SK-N-SH treated with all-trans-retinoic acid at 6 μM for 48 hours (cell line): ENCODE data around the gene RNF224.

Experiments
- ATAC-seq: fragments of 200-7000 bp; cut with Tn5 transposase; 3 replicates; pipeline ENCODE4 v1.9.1; 2020; ENCODE audit warnings: mild to moderate bottlenecking, moderate library complexity
- ARNTL ChIP-seq: fragments of 450-650 bp; formaldehyde crosslinking; IDR thresholded peaks from 2 replicates; pipeline ENCODE4 v1.5.0; 2020; ENCODE audit warnings: low read depth, mild to moderate bottlenecking, moderate library complexity, borderline replicate concordance
- BACH2 ChIP-seq: fragments of 250-450 bp; sonication (Bioruptor Pico); IDR thresholded peaks from 2 replicates; pipeline ENCODE4 v1.9.0; 2021; ENCODE audit warnings: mild to moderate bottlenecking, borderline replicate concordance
- CREB5 ChIP-seq: fragments of 250-450 bp; sonication (Bioruptor Pico); IDR thresholded peaks from 2 replicates; pipeline ENCODE4 v1.5.1; 2020; ENCODE audit warnings: low read depth, mild to moderate bottlenecking, moderate library complexity
- CSDC2 ChIP-seq: fragments of 250-450 bp; sonication (Bioruptor Pico); IDR thresholded peaks from 2 replicates; pipeline ENCODE4 v1.5.0; 2020; ENCODE audit warnings: mild to moderate bottlenecking, moderate library complexity
- CSRNP3 ChIP-seq: fragments of 250-450 bp; sonication (Bioruptor Pico); IDR thresholded peaks from 2 replicates; pipeline ENCODE4 v1.5.1; 2021; ENCODE audit warnings: mild to moderate bottlenecking, moderate library complexity
- ESRRG ChIP-seq: fragments of 250-450 bp; sonication (Bioruptor Pico); IDR thresholded peaks from 2 replicates; pipeline ENCODE4 v1.6.1; 2021; ENCODE audit warnings: mild to moderate bottlenecking
- GLIS3 ChIP-seq: fragments of 250-450 bp; sonication (Bioruptor Pico); IDR thresholded peaks from 2 replicates; pipeline ENCODE4 v1.5.0; 2020; ENCODE audit warnings: mild to moderate bottlenecking, moderate library complexity
- ISL1 ChIP-seq: fragments of 250-450 bp; sonication (Bioruptor Pico); IDR thresholded peaks from 2 replicates; pipeline ENCODE4 v2.1.2; 2022; ENCODE audit warnings: mild to moderate bottlenecking, moderate library complexity
- OSR1 ChIP-seq: fragments of 250-450 bp; sonication (Bioruptor Pico); IDR thresholded peaks from 2 replicates; pipeline ENCODE4 v1.8.0; 2022; ENCODE audit warnings: moderate library complexity, mild to moderate bottlenecking, inconsistent platforms
- POU6F1 ChIP-seq: fragments of 250-450 bp; sonication (Bioruptor Pico); IDR thresholded peaks from 2 replicates; pipeline ENCODE4 v1.8.0; 2021; ENCODE audit warnings: low read depth, mild to moderate bottlenecking, moderate library complexity, borderline replicate concordance
- PPARA ChIP-seq: fragments of 250-450 bp; sonication (Bioruptor Pico); IDR thresholded peaks from 2 replicates; pipeline ENCODE4 v1.5.0; 2020; ENCODE audit warnings: mild to moderate bottlenecking, borderline replicate concordance
- RARB ChIP-seq: fragments of 250-450 bp; sonication (Bioruptor Pico); IDR thresholded peaks from 2 replicates; pipeline ENCODE4 v1.8.0; 2021; ENCODE audit warnings: mild to moderate bottlenecking, moderate library complexity
- TCF4 ChIP-seq: fragments of 250-450 bp; sonication (Bioruptor Pico); IDR thresholded peaks from 2 replicates; pipeline ENCODE4 v1.8.0; 2021; ENCODE audit warnings: mild to moderate bottlenecking, moderate library complexity, borderline replicate concordance
- TOX ChIP-seq: fragments of 250-450 bp; sonication (Bioruptor Pico); IDR thresholded peaks from 2 replicates; pipeline ENCODE4 v1.8.0; 2021; ENCODE audit warnings: mild to moderate bottlenecking, moderate library complexity, borderline replicate concordance
- TSHZ2 ChIP-seq: fragments of 250-450 bp; sonication (Bioruptor Pico); IDR thresholded peaks from 2 replicates; pipeline ENCODE4 v1.5.0; 2020; ENCODE audit warnings: mild to moderate bottlenecking, moderate library complexity
- ZC3H10 ChIP-seq: fragments of 250-450 bp; sonication (Bioruptor Pico); IDR thresholded peaks from 2 replicates; pipeline ENCODE4 v1.5.1; 2021; ENCODE audit warnings: mild to moderate bottlenecking, moderate library complexity
- ZFP3 ChIP-seq: fragments of 250-450 bp; sonication (Bioruptor Pico); IDR thresholded peaks from 2 replicates; pipeline ENCODE4 v1.5.0; 2020; ENCODE audit warnings: mild to moderate bottlenecking, moderate library complexity
- ZFP30 ChIP-seq: fragments of 450-650 bp; formaldehyde crosslinking; IDR thresholded peaks from 2 replicates; pipeline ENCODE4 v1.5.0; 2022; ENCODE audit warnings: mild to moderate bottlenecking, moderate library complexity
- ZNF565 ChIP-seq: fragments of 450-650 bp; formaldehyde crosslinking; conservative IDR thresholded peaks from 2 replicates; pipeline ENCODE4 v1.5.0; 2020; ENCODE audit warnings: low read depth, mild to moderate bottlenecking, moderate library complexity
- ZNF70 ChIP-seq: fragments of 450-650 bp; formaldehyde crosslinking; IDR thresholded peaks from 2 replicates; pipeline ENCODE4 v1.5.0; 2020; ENCODE audit warnings: mild to moderate bottlenecking, moderate library complexity
- TF ChIP-seq, protein P1 (sequence below): fragments of 250-450 bp; sonication (Bioruptor Pico); IDR thresholded peaks from 2 replicates; pipeline ENCODE4 v1.8.0; 2020; ENCODE audit warnings: mild to moderate bottlenecking, moderate library complexity, borderline replicate concordance

RNF224 gene

GRCh38 chr9:137195525-137196220 lies 31.6 kb upstream of the RNF224 start:
- no peak for ATAC-seq
- TF ChIP-seq ZFP3 (CRISPR knock-in tag): no peak
- no peak for TF ChIP-seq ESRRG
- no peak for TF ChIP-seq TSHZ2 (CRISPR knock-in tag)
- TF ChIP-seq RARB: no peak
- no peak for TF ChIP-seq GLIS3 (CRISPR knock-in tag)
- TF ChIP-seq ZNF70 (CRISPR knock-in tag): no peak
- no peak for TF ChIP-seq TCF4 (CRISPR knock-in tag)
- no peak for TF ChIP-seq CREB5
- TF ChIP-seq, protein P1, sequence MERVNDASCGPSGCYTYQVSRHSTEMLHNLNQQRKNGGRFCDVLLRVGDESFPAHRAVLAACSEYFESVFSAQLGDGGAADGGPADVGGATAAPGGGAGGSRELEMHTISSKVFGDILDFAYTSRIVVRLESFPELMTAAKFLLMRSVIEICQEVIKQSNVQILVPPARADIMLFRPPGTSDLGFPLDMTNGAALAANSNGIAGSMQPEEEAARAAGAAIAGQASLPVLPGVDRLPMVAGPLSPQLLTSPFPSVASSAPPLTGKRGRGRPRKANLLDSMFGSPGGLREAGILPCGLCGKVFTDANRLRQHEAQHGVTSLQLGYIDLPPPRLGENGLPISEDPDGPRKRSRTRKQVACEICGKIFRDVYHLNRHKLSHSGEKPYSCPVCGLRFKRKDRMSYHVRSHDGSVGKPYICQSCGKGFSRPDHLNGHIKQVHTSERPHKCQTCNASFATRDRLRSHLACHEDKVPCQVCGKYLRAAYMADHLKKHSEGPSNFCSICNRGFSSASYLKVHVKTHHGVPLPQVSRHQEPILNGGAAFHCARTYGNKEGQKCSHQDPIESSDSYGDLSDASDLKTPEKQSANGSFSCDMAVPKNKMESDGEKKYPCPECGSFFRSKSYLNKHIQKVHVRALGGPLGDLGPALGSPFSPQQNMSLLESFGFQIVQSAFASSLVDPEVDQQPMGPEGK (CRISPR knock-in tag): no peak
- no peak for TF ChIP-seq PPARA (CRISPR knock-in tag)
- no peak for TF ChIP-seq OSR1 (CRISPR knock-in tag)
- no peak for TF ChIP-seq ARNTL (CRISPR knock-in tag)
- no peak for TF ChIP-seq POU6F1 (CRISPR knock-in tag)
- TF ChIP-seq ISL1: no peak
- no peak for TF ChIP-seq ZFP30
- no peak for TF ChIP-seq ZC3H10
- TF ChIP-seq CSRNP3 (CRISPR knock-in tag): no peak
- no peak for TF ChIP-seq TOX (CRISPR knock-in tag)

DNA sequence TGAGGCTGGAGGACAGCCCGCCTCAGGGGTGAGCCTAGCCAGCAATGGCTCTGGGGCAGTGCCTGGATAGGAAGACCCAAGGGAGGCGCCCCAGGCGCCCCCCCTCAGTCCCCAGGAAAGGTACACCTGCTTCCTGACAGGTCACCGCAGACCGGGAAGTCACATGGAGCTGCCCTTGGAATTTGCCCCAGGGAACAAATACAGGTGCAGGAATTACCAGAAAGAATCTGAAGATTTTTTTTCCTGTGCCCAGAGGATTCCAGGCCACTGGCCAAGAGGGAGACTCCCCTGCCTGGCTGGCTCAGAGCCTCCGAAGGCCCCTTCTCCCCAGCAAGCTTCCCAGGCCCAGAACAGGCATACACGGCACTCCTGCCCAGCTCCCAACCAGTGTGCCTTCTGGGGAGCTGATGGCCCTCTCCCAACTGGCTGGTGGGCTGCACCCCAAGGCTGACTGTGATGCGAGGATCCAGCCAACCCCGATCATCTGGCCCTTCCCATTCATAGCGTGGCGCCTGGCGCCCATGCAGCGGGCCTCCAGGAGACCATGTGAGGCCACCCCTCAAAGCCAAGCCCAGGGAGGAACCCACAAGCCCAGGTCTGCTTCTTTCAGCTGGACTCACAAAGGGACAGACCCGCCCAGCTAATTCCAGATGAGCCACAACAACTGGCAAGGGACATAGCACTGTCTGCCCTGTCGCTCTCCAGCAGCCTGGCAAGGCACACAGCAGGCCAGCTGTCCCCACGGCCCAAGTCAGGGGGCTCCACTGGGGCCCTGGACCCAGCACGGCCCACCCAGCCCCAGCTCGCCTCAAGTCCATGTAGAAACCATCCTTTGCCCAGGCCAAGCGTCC lies 29.0 kb upstream of the RNF224 start:
- ATAC-seq: no peak
- TF ChIP-seq ISL1 (no peak), ARNTL (CRISPR knock-in tag) (no peak), GLIS3 (CRISPR knock-in tag) (no peak), RARB (no peak), OSR1 (CRISPR knock-in tag) (no peak), TOX (CRISPR knock-in tag) (no peak), ZNF70 (CRISPR knock-in tag) (no peak), ZNF565 (no peak), BACH2 (no peak), TCF4 (CRISPR knock-in tag) (no peak), CREB5 (no peak), CSDC2 (CRISPR knock-in tag) (no peak), TSHZ2 (CRISPR knock-in tag) (no peak)
- TF ChIP-seq, protein P1 (CRISPR knock-in tag): no peak
